ENCODE measurements around the gene CCDC47.
"Not testable (repeated sequence)": the region's sequence is repeated elsewhere in the genome, so short reads cannot be mapped to it uniquely, and the experiment has no call there.

The CCDC47 gene

GRCh38 chr17:63740464-63741142 lies 32.8 kb downstream of the CCDC47 start:
- peak overlapping the region; percentile 91 for H3K4me3 ChIP-seq (ENCODE audit: low read depth, low read length)
- no peak for TF ChIP-seq CTCF (conservative IDR thresholded peaks at IDR 0.05; ENCODE audit: low read depth, low read length)
- DNase-seq (ENCODE audit: low read depth) = peak; percentile 7

- H3K4me3 ChIP-seq (ENCODE audit: low read depth, low read length) = no peak overlapping the region
- no peak for TF ChIP-seq CTCF (conservative IDR thresholded peaks at IDR 0.05; ENCODE audit: low read depth, low read length)
Measured at GRCh38 chr17:63735691-63736090, 37.7 kb downstream of the CCDC47 start.

GRCh38 chr17:63722403-63722802 lies 51.0 kb downstream of the CCDC47 start:
- no peak overlapping the region for H3K4me3 ChIP-seq (ENCODE audit: low read depth, low read length)
- no peak for DNase-seq (ENCODE audit: low read depth)
- TF ChIP-seq CTCF (conservative IDR thresholded peaks at IDR 0.05; ENCODE audit: low read depth, low read length) = no peak

More at GRCh38 chr17:63735691-63736090, 37.7 kb downstream of the CCDC47 start:
- DNase-seq (ENCODE audit: low read depth) = no peak

GRCh38 chr17:63720194-63720593 lies 53.2 kb downstream of the CCDC47 start:
- DNase-seq (ENCODE audit: low read depth) = not testable (repeated sequence)

GRCh38 chr17:63718988-63719387 lies 54.4 kb downstream of the CCDC47 start:
- TF ChIP-seq CTCF (conservative IDR thresholded peaks at IDR 0.05; ENCODE audit: low read depth, low read length) = no peak
- H3K4me3 ChIP-seq (ENCODE audit: low read depth, low read length) = no peak overlapping the region
- DNase-seq (ENCODE audit: low read depth) = no peak

More at GRCh38 chr17:63720194-63720593, 53.2 kb downstream of the CCDC47 start:
- not testable (repeated sequence) for H3K4me3 ChIP-seq (ENCODE audit: low read depth, low read length)

- no peak for DNase-seq (ENCODE audit: low read depth)
- no peak overlapping the region for H3K4me3 ChIP-seq (ENCODE audit: low read depth, low read length)
- TF ChIP-seq CTCF (conservative IDR thresholded peaks at IDR 0.05; ENCODE audit: low read depth, low read length) = no peak
Measured at GRCh38 chr17:63716426-63716825, 57.0 kb downstream of the CCDC47 start.

- no peak for TF ChIP-seq CTCF (conservative IDR thresholded peaks at IDR 0.05; ENCODE audit: low read depth, low read length)
- no peak overlapping the region for H3K4me3 ChIP-seq (ENCODE audit: low read depth, low read length)
- DNase-seq (ENCODE audit: low read depth) = peak; percentile 58
Measured at GRCh38 chr17:63714550-63715277, 58.7 kb downstream of the CCDC47 start.

Data from choroid plexus epithelial cell (primary cell).